Loucy (cell line): ENCODE data around the gene TGM3.

ENCODE experiments used
- EZH2phosphoT487 ChIP-seq: fragments of 200-600 bp; IDR thresholded peaks from 2 replicates; pipeline ENCODE4 v1.6.1; 2018; ENCODE audit warnings: antibody characterized with exemption, mild to moderate bottlenecking, moderate library complexity, borderline replicate concordance
- TF ChIP-seq, protein P1 (sequence below): fragments of 200-600 bp; sonication (generic); conservative IDR thresholded peaks from 2 replicates; pipeline ENCODE4 v1.5.1; 2014; ENCODE audit warnings: mild to moderate bottlenecking, antibody characterized with exemption, low read length

DNA sequence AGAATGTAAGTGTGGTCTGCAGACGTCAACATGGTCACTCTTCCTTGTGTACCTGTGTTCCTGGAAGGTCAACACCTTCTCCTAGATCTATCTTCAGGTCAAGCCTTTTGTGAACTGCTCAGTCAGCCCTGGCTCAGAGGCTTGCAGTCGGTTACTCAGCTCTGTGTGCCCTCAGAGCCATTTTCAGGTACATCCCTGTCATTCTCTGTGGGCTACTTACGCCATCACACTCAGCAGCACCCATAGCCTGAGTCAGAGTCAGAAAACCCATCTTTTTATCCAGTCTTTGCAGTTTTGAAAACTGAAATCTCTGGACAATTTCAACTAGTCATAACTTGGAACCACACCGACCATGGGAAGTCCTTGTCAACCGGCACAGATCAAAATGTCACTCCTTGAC lies 35.3 kb downstream of the TGM3 start:
- TF ChIP-seq, protein P1, sequence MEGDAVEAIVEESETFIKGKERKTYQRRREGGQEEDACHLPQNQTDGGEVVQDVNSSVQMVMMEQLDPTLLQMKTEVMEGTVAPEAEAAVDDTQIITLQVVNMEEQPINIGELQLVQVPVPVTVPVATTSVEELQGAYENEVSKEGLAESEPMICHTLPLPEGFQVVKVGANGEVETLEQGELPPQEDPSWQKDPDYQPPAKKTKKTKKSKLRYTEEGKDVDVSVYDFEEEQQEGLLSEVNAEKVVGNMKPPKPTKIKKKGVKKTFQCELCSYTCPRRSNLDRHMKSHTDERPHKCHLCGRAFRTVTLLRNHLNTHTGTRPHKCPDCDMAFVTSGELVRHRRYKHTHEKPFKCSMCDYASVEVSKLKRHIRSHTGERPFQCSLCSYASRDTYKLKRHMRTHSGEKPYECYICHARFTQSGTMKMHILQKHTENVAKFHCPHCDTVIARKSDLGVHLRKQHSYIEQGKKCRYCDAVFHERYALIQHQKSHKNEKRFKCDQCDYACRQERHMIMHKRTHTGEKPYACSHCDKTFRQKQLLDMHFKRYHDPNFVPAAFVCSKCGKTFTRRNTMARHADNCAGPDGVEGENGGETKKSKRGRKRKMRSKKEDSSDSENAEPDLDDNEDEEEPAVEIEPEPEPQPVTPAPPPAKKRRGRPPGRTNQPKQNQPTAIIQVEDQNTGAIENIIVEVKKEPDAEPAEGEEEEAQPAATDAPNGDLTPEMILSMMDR, result no peak
- no peak for TF ChIP-seq EZH2phosphoT487
